Measurements from ENCODE around the gene ADSS1. TPM values are rescaled to one million over a fixed set of nuclear protein-coding genes. Genes with fewer than 3 reads are reported as not detected.

Gene ADSS1
- total RNA-seq, 4 donors from 2014 or later: 4.4 to 11.3 (median 7.1) TPM; not detected in 1

DNA sequence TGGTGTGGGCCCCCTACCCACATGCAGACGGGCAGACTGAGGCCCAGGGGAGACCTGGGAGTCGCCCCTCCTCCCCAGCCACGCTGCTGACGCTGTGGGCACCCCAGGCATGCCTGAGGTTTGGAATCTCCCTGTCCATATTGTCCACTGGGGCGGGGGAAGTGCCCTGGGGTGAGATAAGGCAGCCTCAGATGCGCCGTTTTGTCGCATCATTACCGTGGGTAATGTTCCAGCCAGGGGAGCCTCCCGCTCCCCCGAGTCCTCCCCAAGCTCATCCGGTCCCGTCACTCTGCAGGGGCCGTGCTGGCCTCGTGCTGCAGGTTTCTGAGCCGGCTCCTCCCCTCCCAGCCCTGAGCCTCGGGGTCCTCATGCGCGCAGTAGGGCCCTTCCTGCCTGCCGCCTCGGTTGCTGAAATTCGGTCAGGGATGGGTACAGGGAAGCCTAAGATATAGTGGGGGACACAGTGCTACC is 23.2 kb upstream of the ADSS1 start:
- Histone ChIP-seq H3K4me1 (peaks cover 22 to 42% (median 32%) of the 10 kb centered on the region in 4 donors), H3K4me3 (no peak overlapping the region), H3K27me3 (no peaks in the 10 kb centered on the region), H3K36me3 (peaks cover 0 to 19% (median 2%) of the 10 kb centered on the region in 4 donors), H3K27ac (peak overlapping the region in 1 of 4 donors; percentile 27), H3K9me3 (no peaks in the 10 kb centered on the region)
- intact Hi-C loops (cut with DNase I; ENCODE audit: low total_unique reads): no loop called here
- TF ChIP-seq POLR2AphosphoS5 (IDR thresholded peaks at IDR 0.05) (no peak), EP300 (IDR thresholded peaks at IDR 0.05; ENCODE audit: low read depth) (no peak), POLR2A (IDR thresholded peaks at IDR 0.05) (no peak)
- TF ChIP-seq, protein P1, sequence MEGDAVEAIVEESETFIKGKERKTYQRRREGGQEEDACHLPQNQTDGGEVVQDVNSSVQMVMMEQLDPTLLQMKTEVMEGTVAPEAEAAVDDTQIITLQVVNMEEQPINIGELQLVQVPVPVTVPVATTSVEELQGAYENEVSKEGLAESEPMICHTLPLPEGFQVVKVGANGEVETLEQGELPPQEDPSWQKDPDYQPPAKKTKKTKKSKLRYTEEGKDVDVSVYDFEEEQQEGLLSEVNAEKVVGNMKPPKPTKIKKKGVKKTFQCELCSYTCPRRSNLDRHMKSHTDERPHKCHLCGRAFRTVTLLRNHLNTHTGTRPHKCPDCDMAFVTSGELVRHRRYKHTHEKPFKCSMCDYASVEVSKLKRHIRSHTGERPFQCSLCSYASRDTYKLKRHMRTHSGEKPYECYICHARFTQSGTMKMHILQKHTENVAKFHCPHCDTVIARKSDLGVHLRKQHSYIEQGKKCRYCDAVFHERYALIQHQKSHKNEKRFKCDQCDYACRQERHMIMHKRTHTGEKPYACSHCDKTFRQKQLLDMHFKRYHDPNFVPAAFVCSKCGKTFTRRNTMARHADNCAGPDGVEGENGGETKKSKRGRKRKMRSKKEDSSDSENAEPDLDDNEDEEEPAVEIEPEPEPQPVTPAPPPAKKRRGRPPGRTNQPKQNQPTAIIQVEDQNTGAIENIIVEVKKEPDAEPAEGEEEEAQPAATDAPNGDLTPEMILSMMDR (IDR thresholded peaks at IDR 0.05): no peak
- no peak for DNase-seq
- 89% methylated on average over 19 of the region's 22 CpGs; no CpG with 5 or more reads in 1 of the 2 donors for WGBS, 2 donors (ENCODE audit: low coverage in 1 of 2)
- in situ Hi-C loops (cut with MboI; ENCODE audit: low pct_ligation_motif_present in 1 of 4, low pct_unique_long_range_greater_than_20kb in 1 of 4, low sequenced_read_pairs in 3 of 4): loop anchor here in 1 of 4 donors (10.0 kb wide), 1 partner anchor 46 kb away; no protein-coding TSS in a partner anchor

DNA sequence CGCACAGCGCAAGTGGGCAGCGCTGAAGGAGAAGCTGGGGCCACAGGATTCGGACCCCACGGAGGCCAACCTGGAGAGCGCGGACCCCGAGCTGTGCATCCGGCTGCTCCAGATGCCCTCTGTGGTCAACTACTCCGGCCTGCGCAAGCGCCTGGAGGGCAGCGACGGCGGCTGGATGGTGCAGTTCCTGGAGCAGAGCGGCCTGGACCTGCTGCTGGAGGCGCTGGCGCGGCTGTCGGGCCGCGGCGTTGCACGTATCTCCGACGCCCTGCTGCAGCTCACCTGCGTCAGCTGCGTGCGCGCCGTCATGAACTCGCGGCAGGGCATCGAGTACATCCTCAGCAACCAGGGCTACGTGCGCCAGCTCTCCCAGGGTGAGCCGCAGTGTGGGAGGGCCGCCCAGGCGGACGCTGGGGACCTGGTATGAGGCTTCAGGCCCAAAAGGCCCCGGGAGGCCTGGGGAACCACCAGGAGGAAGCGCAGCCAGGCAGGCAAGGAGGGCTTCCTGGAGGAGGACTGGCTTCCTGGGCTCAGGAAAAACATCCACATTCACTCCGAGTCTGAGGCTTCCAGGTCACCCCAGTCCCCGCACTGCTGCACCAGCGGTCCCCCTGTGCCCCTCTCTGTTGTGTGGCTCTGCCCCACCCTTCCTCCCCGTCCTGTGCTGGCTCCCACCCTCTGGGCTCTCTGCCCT is 22.5 kb upstream of the ADSS1 start:
- peaks cover 0 to 19% (median 2%) of the 10 kb centered on the region in 4 donors for H3K36me3 ChIP-seq
- in situ Hi-C loops (cut with MboI; ENCODE audit: low pct_ligation_motif_present in 1 of 4, low pct_unique_long_range_greater_than_20kb in 1 of 4, low sequenced_read_pairs in 3 of 4): loop anchor here in 1 of 4 donors (10.0 kb wide), 1 partner anchor 47 kb away; no protein-coding TSS in a partner anchor
- TF ChIP-seq POLR2A (IDR thresholded peaks at IDR 0.05) (no peak), EP300 (IDR thresholded peaks at IDR 0.05; ENCODE audit: low read depth) (no peak), POLR2AphosphoS5 (IDR thresholded peaks at IDR 0.05) (no peak)
- TF ChIP-seq, protein P1 (IDR thresholded peaks at IDR 0.05): no peak
- intact Hi-C loops (cut with DNase I; ENCODE audit: low total_unique reads): no loop called here
- no peaks in the 10 kb centered on the region for H3K9me3 ChIP-seq
- H3K27ac ChIP-seq: no peak overlapping the region
- WGBS, 2 donors (ENCODE audit: low coverage in 1 of 2): 91% methylated on average over 29 of the region's 46 CpGs; no CpG with 5 or more reads in 1 of the 2 donors
- peaks cover 15 to 34% (median 26%) of the 10 kb centered on the region in 4 donors for H3K4me1 ChIP-seq
- no peak for DNase-seq
- no peaks in the 10 kb centered on the region for H3K27me3 ChIP-seq
- no peak overlapping the region for H3K4me3 ChIP-seq

DNA sequence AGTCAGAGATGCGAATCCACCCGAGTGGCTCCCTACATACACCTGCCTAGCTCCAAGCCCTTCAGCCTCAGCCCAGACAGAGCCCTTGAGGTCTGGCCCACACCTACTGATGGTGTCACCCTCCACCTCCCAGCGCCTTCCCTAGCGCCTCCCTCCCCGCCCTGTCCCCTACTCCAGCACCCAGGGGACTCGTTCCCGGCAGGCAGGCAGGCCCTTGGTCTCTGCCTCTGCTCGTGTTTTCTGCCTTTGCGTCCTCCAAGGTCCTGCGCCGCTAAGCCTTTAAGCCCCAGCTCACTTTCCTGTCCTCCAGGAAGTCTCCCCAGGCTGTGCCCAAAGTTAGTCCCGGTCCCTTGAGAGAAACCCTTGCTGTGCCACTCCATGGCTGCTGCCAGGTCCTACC is 21.9 kb upstream of the ADSS1 start:
- no peak overlapping the region for H3K27ac ChIP-seq
- no peak for DNase-seq
- TF ChIP-seq POLR2A (IDR thresholded peaks at IDR 0.05) (no peak), POLR2AphosphoS5 (IDR thresholded peaks at IDR 0.05) (no peak), EP300 (IDR thresholded peaks at IDR 0.05; ENCODE audit: low read depth) (no peak)
- TF ChIP-seq, protein P1 (IDR thresholded peaks at IDR 0.05): no peak
- in situ Hi-C loops (cut with MboI; ENCODE audit: low pct_ligation_motif_present in 1 of 4, low pct_unique_long_range_greater_than_20kb in 1 of 4, low sequenced_read_pairs in 3 of 4): loop anchor here in 1 of 4 donors (10.0 kb wide), 1 partner anchor 47 kb away; no protein-coding TSS in a partner anchor
- intact Hi-C loops (cut with DNase I; ENCODE audit: low total_unique reads): no loop called here
- H3K27me3 ChIP-seq: no peaks in the 10 kb centered on the region
- H3K4me3 ChIP-seq: no peak overlapping the region
- peaks cover 0 to 19% (median 2%) of the 10 kb centered on the region in 4 donors for H3K36me3 ChIP-seq
- H3K9me3 ChIP-seq: no peaks in the 10 kb centered on the region
- peaks cover 10 to 29% (median 20%) of the 10 kb centered on the region in 4 donors for H3K4me1 ChIP-seq
- 81 to 86% methylated on average over 5 to 12 of the region's 12 CpGs for WGBS, 2 donors (ENCODE audit: low coverage in 1 of 2)

DNA sequence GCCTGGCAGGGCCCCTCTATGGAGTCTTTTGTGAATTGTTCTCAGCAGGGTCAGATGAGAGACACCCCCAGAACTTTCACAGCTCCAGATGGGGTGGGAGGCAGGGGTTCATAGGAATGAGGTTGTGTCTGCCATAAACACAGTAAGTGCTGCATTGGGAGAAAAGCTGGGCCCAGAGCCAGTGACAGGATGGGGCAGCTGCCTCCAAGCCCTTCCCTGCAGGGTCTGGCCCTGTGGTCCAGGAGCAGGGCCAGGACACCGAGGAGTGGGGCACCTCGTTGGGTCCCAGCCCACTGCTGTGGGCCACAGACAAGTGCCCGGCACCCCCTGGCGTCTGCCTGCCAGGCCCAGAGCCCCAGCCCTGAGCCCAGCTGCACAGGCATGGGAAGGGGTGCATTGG is 21.4 kb upstream of the ADSS1 start:
- Histone ChIP-seq H3K9me3 (no peaks in the 10 kb centered on the region), H3K4me3 (no peak overlapping the region), H3K4me1 (peaks cover 6 to 23% (median 15%) of the 10 kb centered on the region in 4 donors), H3K27ac (no peak overlapping the region), H3K27me3 (no peaks in the 10 kb centered on the region), H3K36me3 (peaks cover 0 to 19% (median 2%) of the 10 kb centered on the region in 4 donors)
- intact Hi-C loops (cut with DNase I; ENCODE audit: low total_unique reads) (no loop called here), in situ Hi-C loops (cut with MboI; ENCODE audit: low pct_ligation_motif_present in 1 of 4, low pct_unique_long_range_greater_than_20kb in 1 of 4, low sequenced_read_pairs in 3 of 4) (loop anchor here in 1 of 4 donors (10.0 kb wide), 1 partner anchor 48 kb away; no protein-coding TSS in a partner anchor)
- TF ChIP-seq, protein P1 (IDR thresholded peaks at IDR 0.05): no peak
- TF ChIP-seq POLR2AphosphoS5 (IDR thresholded peaks at IDR 0.05) (no peak), EP300 (IDR thresholded peaks at IDR 0.05; ENCODE audit: low read depth) (no peak), POLR2A (IDR thresholded peaks at IDR 0.05) (no peak)
- no peak for DNase-seq
- 81% methylated on average over 3 of the region's 4 CpGs; no CpG with 5 or more reads in 1 of the 2 donors for WGBS, 2 donors (ENCODE audit: low coverage in 1 of 2)

Measured in transverse colon (tissue), 4 donors.